SU-DHL-6 (cell line): ENCODE results near the gene HNRNPL.
"Not testable (repeated sequence)": the region's sequence is repeated elsewhere in the genome, so short reads cannot be mapped to it uniquely, and the experiment has no call there.

ENCODE experiments used
- H2AFZ ChIP-seq: fragments of 200-600 bp; sonication (generic); 2 replicates; pipeline ENCODE4 v1.6.1; 2014; ENCODE audit warnings: low read depth, mild to moderate bottlenecking, moderate library complexity, mixed read lengths, antibody characterized with exemption, low read length; ENCODE audit not compliant: severe bottlenecking
- H3F3A ChIP-seq: fragments of 200-600 bp; shearing (Covaris generic); 2 replicates; pipeline ENCODE4 v1.6.0; 2016; ENCODE audit warnings: antibody characterized with exemption, mild to moderate bottlenecking; ENCODE audit not compliant: insufficient read depth
- H3K27ac ChIP-seq: fragments of 200-600 bp; sonication (generic); 2 replicates; pipeline ENCODE4 v1.5.1; 2016; ENCODE audit warnings: low read depth, mild to moderate bottlenecking, low read length, moderate library complexity, mixed read lengths
- H3K27me3 ChIP-seq: fragments of 200-600 bp; sonication (generic), shearing (Covaris generic); 2 replicates; pipeline ENCODE4 v1.6.0; 2014; ENCODE audit warnings: mild to moderate bottlenecking, low read length
- H3K36me3 ChIP-seq: fragments of 200-600 bp; sonication (generic); 2 replicates; pipeline ENCODE4 v1.6.1; 2014; ENCODE audit warnings: mild to moderate bottlenecking, low read length, mixed read lengths
- H3K4me2 ChIP-seq: fragments of 300-600, 200-600 bp; shearing (Covaris generic), sonication (generic); 2 replicates; pipeline ENCODE4 v1.6.0; 2014; ENCODE audit warnings: low read length, low read depth, mild to moderate bottlenecking; ENCODE audit not compliant: poor library complexity, severe bottlenecking
- H3K4me3 ChIP-seq: fragments of 200-600 bp; sonication (generic); 2 replicates; pipeline ENCODE4 v1.5.1; 2014; ENCODE audit warnings: antibody characterized with exemption, low read length, mild to moderate bottlenecking, mixed read lengths; ENCODE audit not compliant: insufficient read depth, poor library complexity, severe bottlenecking
- H3K79me2 ChIP-seq: fragments of 200-600 bp; sonication (generic); 2 replicates; pipeline ENCODE4 v1.6.1; 2014; ENCODE audit warnings: mild to moderate bottlenecking, low read length, moderate library complexity; ENCODE audit not compliant: insufficient read depth
- H3K9ac ChIP-seq: fragments of 200-600 bp; sonication (generic); 2 replicates; pipeline ENCODE4 v1.7.0; 2014; ENCODE audit warnings: mild to moderate bottlenecking, low read length
- H3K9me2 ChIP-seq: fragments of 200-600 bp; sonication (generic); replicated peaks from 2 replicates; pipeline ENCODE4 v1.6.1; 2014; ENCODE audit warnings: low read length; ENCODE audit not compliant: insufficient read depth
- H3K9me3 ChIP-seq: fragments of 200-600 bp; sonication (generic); 2 replicates; pipeline ENCODE4 v1.6.1; 2014; ENCODE audit warnings: low read length, mixed read lengths; ENCODE audit not compliant: insufficient read depth
- H4K20me1 ChIP-seq: fragments of 200-600 bp; sonication (generic); 2 replicates; pipeline ENCODE4 v1.6.1; 2014; ENCODE audit warnings: low read depth, mild to moderate bottlenecking, antibody characterized with exemption, low read length, moderate library complexity, mixed read lengths
- EZH2phosphoT487 ChIP-seq: fragments of 200-600 bp; sonication (generic), shearing (Covaris generic); conservative IDR thresholded peaks from 2 replicates; pipeline ENCODE4 v1.6.1; 2018; ENCODE audit warnings: mild to moderate bottlenecking, antibody characterized with exemption, low read length, moderate library complexity, mixed read lengths
- TF ChIP-seq, protein P1 (sequence below): fragments of 200-600 bp; sonication (generic); IDR thresholded peaks from one replicate; pipeline ENCODE4 v1.5.1; 2017; ENCODE audit warnings: antibody characterized with exemption, mild to moderate bottlenecking, low read length, moderate library complexity; ENCODE audit not compliant: insufficient read depth, poor library complexity, severe bottlenecking

The HNRNPL gene

GRCh38 chr19:38793177-38793576, 56.6 kb downstream of the HNRNPL start:
- H3K4me2 ChIP-seq, result no peak overlapping the region
- TF ChIP-seq, protein P1, sequence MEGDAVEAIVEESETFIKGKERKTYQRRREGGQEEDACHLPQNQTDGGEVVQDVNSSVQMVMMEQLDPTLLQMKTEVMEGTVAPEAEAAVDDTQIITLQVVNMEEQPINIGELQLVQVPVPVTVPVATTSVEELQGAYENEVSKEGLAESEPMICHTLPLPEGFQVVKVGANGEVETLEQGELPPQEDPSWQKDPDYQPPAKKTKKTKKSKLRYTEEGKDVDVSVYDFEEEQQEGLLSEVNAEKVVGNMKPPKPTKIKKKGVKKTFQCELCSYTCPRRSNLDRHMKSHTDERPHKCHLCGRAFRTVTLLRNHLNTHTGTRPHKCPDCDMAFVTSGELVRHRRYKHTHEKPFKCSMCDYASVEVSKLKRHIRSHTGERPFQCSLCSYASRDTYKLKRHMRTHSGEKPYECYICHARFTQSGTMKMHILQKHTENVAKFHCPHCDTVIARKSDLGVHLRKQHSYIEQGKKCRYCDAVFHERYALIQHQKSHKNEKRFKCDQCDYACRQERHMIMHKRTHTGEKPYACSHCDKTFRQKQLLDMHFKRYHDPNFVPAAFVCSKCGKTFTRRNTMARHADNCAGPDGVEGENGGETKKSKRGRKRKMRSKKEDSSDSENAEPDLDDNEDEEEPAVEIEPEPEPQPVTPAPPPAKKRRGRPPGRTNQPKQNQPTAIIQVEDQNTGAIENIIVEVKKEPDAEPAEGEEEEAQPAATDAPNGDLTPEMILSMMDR, result no peak
- TF ChIP-seq EZH2phosphoT487, result no peak
- H3K27ac ChIP-seq, result no peak overlapping the region
- no peak overlapping the region for H3K9ac ChIP-seq
- no peak overlapping the region for H3K4me3 ChIP-seq
- H3K27me3 ChIP-seq, result no peaks in the 10 kb centered on the region
- H3K36me3 ChIP-seq, result no peaks in the 10 kb centered on the region
- no peaks in the 10 kb centered on the region for H4K20me1 ChIP-seq
- no peaks in the 10 kb centered on the region for H3K79me2 ChIP-seq
- no peaks in the 10 kb centered on the region for H3K9me3 ChIP-seq
- no peak overlapping the region for H2AFZ ChIP-seq
- H3F3A ChIP-seq, result no peaks in the 10 kb centered on the region
- no peaks in the 10 kb centered on the region for H3K9me2 ChIP-seq

- no peaks in the 10 kb centered on the region for H3F3A ChIP-seq
- no peaks in the 10 kb centered on the region for H3K27me3 ChIP-seq
- no peaks in the 10 kb centered on the region for H3K9me2 ChIP-seq
- H2AFZ ChIP-seq, result no peak overlapping the region
- no peaks in the 10 kb centered on the region for H4K20me1 ChIP-seq
- TF ChIP-seq, protein P1, result no peak
- no peak for TF ChIP-seq EZH2phosphoT487
- no peak overlapping the region for H3K4me2 ChIP-seq
- H3K4me3 ChIP-seq, result no peak overlapping the region
- no peak overlapping the region for H3K9ac ChIP-seq
- no peaks in the 10 kb centered on the region for H3K9me3 ChIP-seq
- H3K36me3 ChIP-seq, result no peaks in the 10 kb centered on the region
- no peaks in the 10 kb centered on the region for H3K79me2 ChIP-seq
- no peak overlapping the region for H3K27ac ChIP-seq
Observed at GRCh38 chr19:38792250-38793111, 57.3 kb downstream of the HNRNPL start.

- H3K36me3 ChIP-seq, H4K20me1 ChIP-seq, H3K27me3 ChIP-seq, H3K9ac ChIP-seq, H3K79me2 ChIP-seq, H3K9me2 ChIP-seq, H3F3A ChIP-seq, H3K4me2 ChIP-seq, H3K27ac ChIP-seq, H3K9me3 ChIP-seq, H2AFZ ChIP-seq, H3K4me3 ChIP-seq: not testable (repeated sequence)
Observed at GRCh38 chr19:38791451-38792064, 58.2 kb downstream of the HNRNPL start.

GRCh38 chr19:38790507-38791403, 59.0 kb downstream of the HNRNPL start:
- H3K4me3 ChIP-seq, H3K9me3 ChIP-seq, H3K36me3 ChIP-seq, H3F3A ChIP-seq, H3K9me2 ChIP-seq, H3K27me3 ChIP-seq, H2AFZ ChIP-seq, H3K9ac ChIP-seq, H3K27ac ChIP-seq, H3K4me2 ChIP-seq, H4K20me1 ChIP-seq, H3K79me2 ChIP-seq: not testable (repeated sequence)
